Keratinocyte (primary cell): ENCODE measurements around the gene RCAN3. TPM values are rescaled to one million over a fixed set of nuclear protein-coding genes. Genes with fewer than 3 reads are reported as not detected.
A peak's percentile ranks its signal among the peaks of the same experiment; 100 is the strongest.

Experiments used
- DNase-seq: peaks from one replicate; pipeline ENCODE4 v3.0.0-alpha.2; 2011; ENCODE audit warnings: low read depth, missing footprints, low spot score
- FAIRE-seq: peaks from 2 replicates; lab custom pipeline; 2011; peaks lifted over from hg19 to GRCh38; lab: Jason Lieb, UNC
- H2AFZ ChIP-seq: 2 replicates; pipeline ENCODE4 v1.6.0; 2012; ENCODE audit warnings: low read length, control low read depth, inconsistent platforms; ENCODE audit not compliant: control insufficient read depth
- H3K27ac ChIP-seq: 2 replicates; pipeline ENCODE4 v1.5.1; 2011; ENCODE audit warnings: low read length; ENCODE audit not compliant: control insufficient read depth, insufficient read depth
- H3K27me3 ChIP-seq: 3 replicates; pipeline ENCODE4 v1.6.0; 2011; ENCODE audit warnings: low read length; ENCODE audit not compliant: control insufficient read depth, insufficient read depth; ENCODE audit errors: extremely low read depth
- H3K36me3 ChIP-seq, 2 experiments: 2 replicates in 1 of 2; 3 replicates in 1 of 2; pipeline ENCODE4 v1.5.1; 2011; ENCODE audit warnings: low read length in 2 of 2, mild to moderate bottlenecking in 1 of 2; ENCODE audit not compliant: control insufficient read depth in 2 of 2, insufficient read depth in 2 of 2; ENCODE audit errors: extremely low read depth in 1 of 2
- H3K4me1 ChIP-seq: 3 replicates; pipeline ENCODE4 v1.5.1; 2011; ENCODE audit warnings: low read length; ENCODE audit not compliant: control insufficient read depth, insufficient read depth; ENCODE audit errors: extremely low read depth
- H3K4me2 ChIP-seq: 3 replicates; pipeline ENCODE4 v1.6.0; 2011; ENCODE audit warnings: low read depth, low read length; ENCODE audit not compliant: control insufficient read depth, insufficient read depth; ENCODE audit errors: extremely low read depth
- H3K4me3 ChIP-seq, 3 experiments: fragments of 200-600 bp in 1 of 3; sonication (generic) in 1 of 3; 2 replicates in 2 of 3; 3 replicates in 1 of 3; pipeline ENCODE4 v1.5.1; 2011 to 2016; ENCODE audit warnings: low read length in 3 of 3, mild to moderate bottlenecking in 3 of 3, control low read depth in 2 of 3, inconsistent platforms in 1 of 3, low read depth in 1 of 3, mixed read lengths in 1 of 3, mixed run types in 1 of 3, moderate library complexity in 1 of 3; ENCODE audit not compliant: control insufficient read depth in 2 of 3, insufficient read depth in 2 of 3; ENCODE audit errors: extremely low read depth in 1 of 3
- H3K79me2 ChIP-seq: 2 replicates; pipeline ENCODE4 v1.6.0; 2012; ENCODE audit warnings: low read length; ENCODE audit not compliant: control insufficient read depth, insufficient read depth
- H3K9ac ChIP-seq: 3 replicates; pipeline ENCODE4 v1.6.0; 2011; ENCODE audit warnings: low read length; ENCODE audit not compliant: control insufficient read depth, insufficient read depth; ENCODE audit errors: extremely low read depth
- H3K9me1 ChIP-seq: 3 replicates; pipeline ENCODE4 v1.6.0; 2011; ENCODE audit warnings: low read length; ENCODE audit not compliant: control insufficient read depth, insufficient read depth; ENCODE audit errors: extremely low read depth
- H3K9me3 ChIP-seq: 2 replicates; pipeline ENCODE4 v1.5.1; 2012; ENCODE audit warnings: low read depth, low read length; ENCODE audit not compliant: control insufficient read depth
- H4K20me1 ChIP-seq: 3 replicates; pipeline ENCODE4 v1.6.0; 2011; ENCODE audit warnings: low read length; ENCODE audit not compliant: control insufficient read depth, insufficient read depth; ENCODE audit errors: extremely low read depth
- CTCF ChIP-seq, 3 experiments: IDR thresholded peaks in 1 of 3; conservative IDR thresholded peaks in 1 of 3; optimal IDR thresholded peaks in 1 of 3; 2 replicates in 2 of 3; 3 replicates in 1 of 3; pipeline versions ENCODE3 to v1.5.1; 2011; ENCODE audit warnings: low read length in 3 of 3, mild to moderate bottlenecking in 3 of 3, moderate library complexity in 2 of 3, control low read depth in 1 of 3, inconsistent platforms in 1 of 3; ENCODE audit not compliant: insufficient read depth in 2 of 3; ENCODE audit errors: extremely low read depth in 1 of 3
- EZH2 ChIP-seq: IDR thresholded peaks from one replicate; pipeline ENCODE4 v1.6.1; 2012; ENCODE audit warnings: inconsistent platforms, mild to moderate bottlenecking, low read length, moderate library complexity
- dilution Hi-C: fragments of 300-500 bp; cut with MboI; formaldehyde crosslinking; loops from one replicate; pipeline ENCODE4 v1.7.0; 2020; ENCODE audit warnings: low sequenced_read_pairs; ENCODE audit not compliant: extremely low pct_ligation_motif_present
- polyA plus RNA-seq, 5 experiments: library from polyadenylated mRNA; depleted of rRNA in 3 of 5; stranded (reverse) in 3 of 5; stranded (forward) in 1 of 5; unstranded in 1 of 5; fragments of >200 nt; gene quantifications; 1 replicate in 1 of 5; 2 replicates in 3 of 5; 3 replicates in 1 of 5; pipeline versions ENCODE4 v1.2.1 to v1.2.3, GENCODE V29; 2011 to 2012; ENCODE audit warnings: missing spikeins in 2 of 5, low read depth in 1 of 5, low replicate concordance in 1 of 5

Gene RCAN3
- polyA plus RNA-seq, 1 donor (not counting 4 experiments of a cell fraction or from before 2014, with no cell fraction given): 13.8 TPM

DNA sequence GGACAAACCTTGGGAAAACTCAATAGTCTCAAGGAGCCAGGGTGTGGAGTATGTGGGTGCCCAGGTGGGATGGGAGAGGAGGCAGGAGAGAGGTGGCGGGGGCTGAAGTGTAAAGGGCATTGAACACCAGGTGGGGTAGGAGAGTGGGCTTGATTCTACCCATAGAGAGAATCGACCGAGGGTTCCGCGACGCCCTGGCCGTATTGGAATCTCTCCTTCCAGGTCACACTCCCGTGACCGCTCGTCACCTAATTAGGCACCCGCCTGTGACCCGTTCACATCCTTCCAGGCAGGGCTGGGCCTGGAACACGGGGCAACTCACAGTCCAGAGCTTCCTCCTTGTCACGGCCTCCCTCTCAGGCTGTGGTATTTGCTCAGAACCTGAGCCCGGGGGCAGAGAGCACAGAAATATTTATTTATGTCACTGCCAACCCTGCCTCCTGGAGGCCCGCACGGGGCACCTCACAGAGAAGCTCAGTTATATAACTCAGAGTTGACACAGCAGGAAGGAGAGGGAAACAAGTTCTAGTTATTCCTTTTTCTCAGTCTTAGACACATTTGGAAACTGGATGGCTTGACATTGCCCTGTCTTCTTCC is 65.3 kb downstream of the RCAN3 start:
- no peak overlapping the region for H3K9ac ChIP-seq
- FAIRE-seq: peak; percentile 46
- H2AFZ ChIP-seq: peak overlapping the region; percentile 74
- dilution Hi-C loops: no loop called here
- no peaks in the 10 kb centered on the region for H4K20me1 ChIP-seq
- no peaks in the 10 kb centered on the region for H3K9me3 ChIP-seq
- H3K9me1 ChIP-seq: no peaks in the 10 kb centered on the region
- no peak overlapping the region for H3K4me3 ChIP-seq
- no peaks in the 10 kb centered on the region for H3K79me2 ChIP-seq
- H3K4me2 ChIP-seq: peak overlapping the region; percentile 40
- no peak for DNase-seq
- peaks cover 20% of the 10 kb centered on the region for H3K4me1 ChIP-seq
- H3K36me3 ChIP-seq: no peaks in the 10 kb centered on the region
- H3K27me3 ChIP-seq: no peaks in the 10 kb centered on the region
- peak in 2 of 3 experiments; percentile 4 to 15 for TF ChIP-seq CTCF (optimal IDR thresholded peaks at IDR 0.05 in 1 of 3, IDR thresholded peaks at IDR 0.05 in 1 of 3, conservative IDR thresholded peaks at IDR 0.05 in 1 of 3; ENCODE audit: extremely low read depth in 1 of 3, insufficient read depth in 2 of 3, low read length in 3 of 3)
- TF ChIP-seq EZH2: no peak
- H3K27ac ChIP-seq: no peak overlapping the region

DNA sequence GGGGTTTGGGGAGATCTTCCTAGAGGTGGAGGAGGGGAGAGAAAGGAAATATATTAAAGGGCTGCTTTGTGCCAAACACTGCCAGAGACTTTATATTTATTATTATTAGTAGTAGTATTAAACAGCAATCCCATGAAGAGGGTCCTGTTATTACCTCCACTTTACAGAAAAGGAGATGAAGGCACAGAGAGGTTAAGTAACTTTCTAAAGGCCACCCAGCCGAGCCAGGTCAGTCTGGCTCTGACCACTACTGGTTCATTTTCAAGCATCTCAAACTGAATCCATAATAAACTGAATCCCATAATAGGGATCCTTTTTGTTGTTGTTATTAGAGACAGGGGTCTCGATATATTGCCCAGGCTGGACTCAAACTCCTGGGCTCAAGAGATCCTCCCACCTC is 65.8 kb downstream of the RCAN3 start:
- H4K20me1 ChIP-seq: no peaks in the 10 kb centered on the region
- no peak overlapping the region for H3K27ac ChIP-seq
- H3K4me2 ChIP-seq: no peak overlapping the region
- no peaks in the 10 kb centered on the region for H3K9me3 ChIP-seq
- H3K27me3 ChIP-seq: no peaks in the 10 kb centered on the region
- no peaks in the 10 kb centered on the region for H3K79me2 ChIP-seq
- H3K4me3 ChIP-seq: no peak overlapping the region
- H3K9me1 ChIP-seq: no peaks in the 10 kb centered on the region
- dilution Hi-C loops: no loop called here
- H3K9ac ChIP-seq: no peak overlapping the region
- no peak overlapping the region for H2AFZ ChIP-seq
- H3K36me3 ChIP-seq: no peaks in the 10 kb centered on the region
- FAIRE-seq (no peak), DNase-seq (no peak)
- H3K4me1 ChIP-seq: peaks cover 18% of the 10 kb centered on the region
- TF ChIP-seq CTCF (optimal IDR thresholded peaks at IDR 0.05 in 1 of 3, IDR thresholded peaks at IDR 0.05 in 1 of 3, conservative IDR thresholded peaks at IDR 0.05 in 1 of 3; ENCODE audit: extremely low read depth in 1 of 3, insufficient read depth in 2 of 3, low read length in 3 of 3) (no peak), EZH2 (no peak)
